Stimulated activated CD4-positive, alpha-beta T cell treated with anti-CD3 and anti-CD28 coated beads, Interleukin-4, amount 100 ng/mL, for 4 hours (primary cell): ENCODE data around the gene ENKD1.

Source experiments
- DNase-seq, 2 experiments: peaks; one replicate each; pipeline ENCODE4 v3.0.0-alpha.2; 2020

ENKD1 gene

DNA sequence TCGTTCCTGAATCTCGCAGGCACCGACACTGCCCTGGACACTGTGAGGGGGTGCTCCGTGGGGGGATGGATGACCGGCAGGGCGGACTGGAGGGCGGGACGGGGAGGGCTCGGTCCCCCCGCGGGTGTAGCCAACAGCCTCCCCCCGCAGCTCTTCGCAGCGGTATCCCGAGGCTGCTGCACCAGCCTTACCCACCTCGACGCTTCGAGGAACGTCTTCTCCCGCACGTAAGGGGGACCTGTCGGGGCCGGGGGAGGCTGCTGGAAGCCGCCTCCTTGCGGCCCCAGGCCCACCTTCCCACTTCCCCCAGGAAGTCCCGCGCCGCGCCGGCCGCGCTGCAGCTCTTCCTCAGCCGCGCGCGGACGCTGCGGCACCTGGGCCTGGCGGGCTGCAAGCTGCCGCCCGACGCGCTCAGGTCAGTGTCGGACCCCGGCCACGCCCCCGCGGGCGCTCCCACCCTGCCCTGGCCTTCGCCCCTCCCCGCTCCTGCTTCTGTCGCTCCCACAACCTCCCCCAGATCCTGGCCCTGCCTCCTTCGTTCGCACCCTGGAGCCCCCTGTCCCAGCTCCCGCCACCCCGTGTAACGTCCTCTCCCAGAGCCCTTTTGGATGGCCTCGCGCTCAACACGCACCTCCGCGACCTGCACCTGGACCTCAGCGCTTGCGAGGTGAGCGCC, 18.3 kb downstream of the ENKD1 start:
- no peak for DNase-seq

DNA sequence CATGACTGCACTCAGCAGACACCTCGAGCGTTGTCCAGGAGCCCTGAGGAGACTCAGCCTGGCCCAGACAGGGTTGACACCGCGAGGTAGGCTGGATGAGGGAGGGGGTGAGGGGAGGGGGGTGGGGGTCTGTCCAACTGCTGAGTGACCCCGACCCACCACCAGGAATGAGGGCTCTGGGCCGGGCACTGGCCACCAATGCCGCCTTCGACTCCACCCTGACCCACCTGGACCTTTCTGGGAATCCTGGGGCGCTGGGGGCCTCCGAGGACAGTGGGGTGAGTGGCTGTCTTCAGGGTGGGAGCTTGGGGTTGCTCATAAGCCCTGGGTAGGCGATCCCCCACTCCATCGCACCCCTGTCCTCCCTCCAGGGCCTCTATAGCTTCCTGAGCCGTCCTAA, 18.9 kb downstream of the ENKD1 start:
- no peak for DNase-seq

DNA sequence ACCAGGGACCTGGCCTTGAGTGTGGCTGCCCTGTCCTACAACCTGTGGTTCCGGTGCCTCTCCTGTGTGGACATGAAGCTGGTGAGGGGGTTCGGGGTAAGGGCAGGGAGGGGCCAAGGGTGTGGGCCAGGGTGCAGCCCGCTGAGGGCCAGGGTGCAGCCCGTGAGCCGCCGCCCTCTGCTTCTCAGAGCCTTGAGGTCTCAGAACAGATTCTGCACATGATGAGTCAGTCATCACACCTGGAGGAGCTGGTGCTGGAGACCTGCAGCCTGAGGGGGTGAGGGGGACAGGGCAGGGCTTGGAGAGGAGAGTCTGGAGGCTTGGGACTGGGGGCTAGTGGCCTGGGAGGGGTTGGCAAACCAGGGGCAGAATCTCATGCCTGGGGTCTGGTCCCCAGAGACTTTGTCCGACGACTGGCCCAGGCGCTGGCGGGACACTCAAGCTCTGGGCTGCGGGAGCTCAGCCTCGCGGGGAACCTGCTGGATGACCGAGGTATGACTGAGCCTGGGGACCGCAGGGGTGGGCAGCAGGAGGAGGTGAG, 19.4 kb downstream of the ENKD1 start:
- DNase-seq: no peak

DNA sequence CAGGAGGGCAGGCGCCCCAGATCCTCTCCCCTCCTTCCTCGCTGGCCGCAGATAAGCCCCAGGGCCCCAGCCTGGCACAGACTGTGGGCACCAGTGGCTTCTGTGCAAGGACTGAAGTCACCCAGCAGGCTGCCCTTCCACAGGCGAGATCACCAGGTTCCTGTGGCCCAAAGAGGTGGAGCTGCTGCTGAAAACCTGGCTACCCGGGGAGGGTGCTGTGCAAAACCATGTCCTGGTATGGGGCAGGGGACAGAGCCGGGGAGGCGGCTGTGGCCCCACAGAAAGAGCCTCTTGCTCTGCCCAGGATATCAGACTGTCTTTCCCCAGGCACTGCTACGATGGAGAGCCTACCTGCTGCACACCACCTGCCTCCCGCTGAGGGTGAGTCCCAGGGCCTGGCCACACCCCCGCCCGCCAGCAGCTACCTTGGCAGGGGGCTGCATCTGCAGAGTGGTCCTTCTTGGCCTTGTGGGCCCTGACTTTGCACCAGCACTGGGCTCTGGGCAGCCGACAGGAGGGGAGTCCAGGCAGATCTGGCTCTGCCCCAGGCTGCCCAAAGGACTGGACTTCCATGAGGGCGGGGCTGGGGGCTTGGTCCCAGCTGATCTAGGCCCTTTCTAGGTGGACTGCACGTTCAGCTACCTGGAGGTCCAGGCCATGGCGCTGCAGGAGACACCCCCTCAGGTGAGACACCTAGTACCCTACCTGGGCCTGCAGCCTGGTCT, 21.0 kb downstream of the ENKD1 start:
- DNase-seq: peak in 1 of 2 experiments; percentile 23

DNA sequence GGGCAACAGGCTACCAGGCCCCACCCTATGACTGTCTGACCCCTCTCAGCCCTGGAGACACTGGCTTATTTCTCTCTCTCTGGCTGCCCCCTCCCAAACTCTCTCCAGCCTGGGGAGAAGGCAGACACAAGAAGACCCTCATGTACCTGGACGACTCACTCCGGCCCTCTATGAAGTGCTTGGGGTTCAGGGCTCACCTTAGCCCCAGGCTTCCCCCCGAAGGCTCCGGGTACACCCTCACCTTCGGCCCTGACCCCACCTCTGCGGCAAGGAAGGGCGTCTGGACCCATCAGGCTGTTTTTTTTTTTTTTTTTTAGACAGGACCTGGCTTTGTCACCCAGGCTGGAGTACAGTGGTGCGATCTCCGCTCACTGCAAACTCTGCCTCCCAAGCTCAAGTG, 22.5 kb downstream of the ENKD1 start:
- DNase-seq: no peak

DNA sequence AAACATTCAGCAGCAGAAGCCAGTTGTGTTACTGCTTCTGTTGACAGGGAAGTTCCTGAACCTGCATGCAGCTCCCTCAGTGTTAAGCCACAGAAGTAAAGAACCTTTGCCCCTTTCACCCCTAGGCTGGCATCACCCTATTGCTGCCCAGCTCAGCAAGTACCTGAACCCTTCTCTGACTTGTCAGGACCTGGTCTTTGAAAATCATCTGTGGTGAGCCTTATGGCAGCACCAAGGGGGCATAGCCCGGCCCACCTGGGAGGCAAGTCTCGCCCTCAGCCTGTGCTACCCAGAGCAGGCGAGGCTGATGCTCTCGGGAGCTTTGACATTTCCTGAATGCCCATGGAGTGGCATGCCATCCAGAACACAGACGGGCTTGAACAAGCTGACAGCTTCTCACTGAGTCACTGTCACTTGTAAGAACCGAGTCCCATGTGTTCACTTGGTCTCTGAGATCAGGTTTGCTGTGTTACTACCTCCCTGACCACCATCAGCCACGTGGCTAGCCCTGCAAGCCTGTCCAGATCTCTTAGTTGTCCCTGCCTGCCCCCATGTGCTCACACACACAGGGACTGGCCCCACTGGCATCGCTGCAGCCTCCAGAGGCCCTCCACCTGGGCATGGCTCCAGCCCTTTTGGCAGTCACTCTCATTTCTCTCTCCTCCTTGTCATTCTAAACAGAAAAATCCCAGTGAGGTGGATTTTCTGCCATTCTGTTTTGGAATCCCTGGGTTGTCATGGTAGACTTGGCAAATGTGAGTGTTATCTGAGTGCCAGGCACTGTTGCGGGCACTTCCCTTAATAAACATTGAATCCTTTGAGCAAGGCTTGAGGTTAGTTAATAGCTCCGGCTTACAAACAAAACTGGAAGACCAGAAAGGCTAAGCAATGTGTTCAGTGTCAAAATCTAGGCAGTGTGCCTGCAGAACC, 24.5 kb downstream of the ENKD1 start:
- no peak for DNase-seq

DNA sequence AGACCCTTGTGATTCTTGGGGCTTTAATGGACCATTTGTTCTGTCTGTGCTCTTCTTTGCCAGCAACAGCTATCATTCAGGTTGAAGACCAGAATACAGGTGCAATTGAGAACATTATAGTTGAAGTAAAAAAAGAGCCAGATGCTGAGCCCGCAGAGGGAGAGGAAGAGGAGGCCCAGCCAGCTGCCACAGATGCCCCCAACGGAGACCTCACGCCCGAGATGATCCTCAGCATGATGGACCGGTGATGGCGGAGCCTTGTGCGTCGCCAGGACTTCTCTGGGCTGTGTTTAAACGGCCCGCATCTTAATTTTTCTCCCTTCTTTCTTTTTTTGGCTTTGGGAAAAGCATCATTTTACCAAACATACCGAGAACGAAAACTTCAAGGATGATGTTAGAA, 28.9 kb downstream of the ENKD1 start:
- DNase-seq: no peak

DNA sequence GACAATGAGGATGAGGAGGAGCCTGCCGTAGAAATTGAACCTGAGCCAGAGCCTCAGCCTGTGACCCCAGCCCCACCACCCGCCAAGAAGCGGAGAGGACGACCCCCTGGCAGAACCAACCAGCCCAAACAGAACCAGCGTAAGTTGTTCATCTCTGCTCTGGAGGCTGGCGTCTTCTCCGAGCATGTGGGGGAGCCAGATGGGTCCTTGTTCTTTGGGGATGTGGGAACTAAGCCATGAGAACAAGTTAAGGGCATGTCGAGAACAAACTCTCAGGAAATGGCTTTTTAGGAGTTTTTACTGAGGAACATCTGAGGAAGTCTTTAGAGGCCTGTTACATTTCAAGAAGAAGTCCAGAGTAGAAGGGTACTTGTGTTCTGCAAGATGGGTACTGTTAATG, 29.8 kb downstream of the ENKD1 start:
- no peak for DNase-seq

DNA sequence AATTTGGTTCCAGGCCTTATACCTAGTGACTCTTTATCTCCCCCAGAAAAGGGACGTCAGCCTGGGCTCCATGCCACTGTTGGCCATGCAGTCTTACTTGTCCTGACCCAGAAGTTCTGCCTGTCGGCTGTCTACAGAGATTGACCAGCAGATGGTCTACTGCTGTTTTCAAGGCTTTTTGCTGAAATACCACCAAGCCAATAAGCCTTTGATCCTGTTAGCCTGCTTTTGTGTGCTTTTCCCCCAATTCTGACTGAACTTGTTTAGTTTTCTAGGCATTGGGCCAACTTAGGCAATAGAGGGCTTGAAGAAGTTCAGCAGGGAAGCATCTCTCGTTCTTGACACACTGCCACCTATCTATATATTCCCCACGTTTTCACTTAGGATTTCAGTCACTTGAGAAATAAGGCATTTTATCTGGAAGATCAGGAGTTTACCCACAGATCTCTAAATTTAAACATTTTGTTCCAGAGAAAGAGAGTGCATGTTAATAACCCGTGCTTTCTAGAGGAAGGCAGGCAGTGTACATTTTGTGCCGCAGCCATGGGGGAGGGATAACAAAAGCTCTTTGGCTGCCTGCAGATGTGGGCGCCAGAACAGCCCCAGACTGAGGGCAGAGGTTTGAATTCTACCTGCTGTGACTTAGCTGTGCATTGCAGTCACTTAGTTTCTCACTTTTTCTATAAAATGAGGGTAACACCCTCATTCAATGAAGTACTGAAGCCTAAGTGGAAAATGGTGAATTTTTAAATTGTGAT, 34.0 kb downstream of the ENKD1 start:
- DNase-seq: no peak

DNA sequence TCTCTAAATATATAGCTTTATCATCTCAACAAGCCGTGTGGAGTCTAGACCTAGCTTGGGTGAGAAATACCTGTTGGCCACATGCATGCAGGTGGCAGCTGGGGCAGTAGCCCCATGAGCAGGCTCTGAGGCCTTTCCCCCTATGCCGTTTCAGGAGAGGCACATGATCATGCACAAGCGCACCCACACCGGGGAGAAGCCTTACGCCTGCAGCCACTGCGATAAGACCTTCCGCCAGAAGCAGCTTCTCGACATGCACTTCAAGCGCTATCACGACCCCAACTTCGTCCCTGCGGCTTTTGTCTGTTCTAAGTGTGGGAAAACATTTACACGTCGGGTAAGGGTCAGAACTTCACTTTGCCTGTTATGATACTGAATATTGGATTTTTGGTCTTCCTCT, 38.3 kb downstream of the ENKD1 start:
- DNase-seq: no peak

DNA sequence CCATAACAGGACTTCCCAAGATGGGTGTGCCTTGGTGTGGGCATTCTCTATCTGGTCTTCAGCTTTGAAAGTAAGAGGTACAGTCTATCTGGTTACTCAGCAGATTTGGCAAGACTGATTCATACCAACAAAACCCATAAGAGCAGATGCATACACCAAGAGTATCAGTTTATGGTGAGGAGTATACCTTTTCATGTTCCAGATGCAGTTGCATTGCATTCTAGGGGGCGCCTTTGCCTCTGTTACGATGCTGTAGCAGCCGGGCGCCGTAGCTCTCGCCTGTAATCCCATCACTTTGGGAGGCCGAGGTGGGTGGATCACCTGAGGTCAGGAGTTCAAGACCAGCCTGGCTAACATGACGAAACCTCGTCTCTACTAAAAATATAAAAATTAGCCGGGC, 52.7 kb downstream of the ENKD1 start:
- no peak for DNase-seq
